Bronchial epithelial cell (primary cell): ENCODE results near the gene ALPI. TPM values are rescaled to one million over a fixed set of nuclear protein-coding genes. Genes with fewer than 3 reads are reported as not detected.
"Not testable (repeated sequence)": the region's sequence is repeated elsewhere in the genome, so short reads cannot be mapped to it uniquely, and the experiment has no call there.

Experiments
- DNase-seq: peaks from one replicate; pipeline ENCODE4 v3.0.0-alpha.2; 2010; ENCODE audit warnings: low read depth
- FAIRE-seq: peaks from 2 replicates; lab custom pipeline; 2011; peaks lifted over from hg19 to GRCh38; lab: Jason Lieb, UNC
- H3K27me3 ChIP-seq: 2 replicates; pipeline ENCODE4 v1.5.1; 2011; ENCODE audit warnings: low read length; ENCODE audit not compliant: control insufficient read depth, insufficient read depth
- H3K36me3 ChIP-seq: 2 replicates; pipeline ENCODE4 v1.5.1; 2011; ENCODE audit warnings: low read length; ENCODE audit not compliant: control insufficient read depth, insufficient read depth
- H3K4me3 ChIP-seq: 2 replicates; pipeline ENCODE4 v1.5.1; 2011; ENCODE audit warnings: mild to moderate bottlenecking, low read depth, low read length, control low read depth
- total RNA-seq: library from RNA; depleted of rRNA; stranded (reverse); fragments of >200 nt; gene quantifications from 2 replicates; pipeline ENCODE4 v1.2.1, GENCODE V29; 2014
- TF ChIP-seq, protein P1 (sequence below): IDR thresholded peaks from 2 replicates; pipeline ENCODE4 v1.5.1; 2011; ENCODE audit warnings: mild to moderate bottlenecking, moderate library complexity, low read length, control low read depth, inconsistent platforms; ENCODE audit not compliant: insufficient read depth, severe bottlenecking

ALPI gene
- total RNA-seq, result not detected in 2 replicates

DNA sequence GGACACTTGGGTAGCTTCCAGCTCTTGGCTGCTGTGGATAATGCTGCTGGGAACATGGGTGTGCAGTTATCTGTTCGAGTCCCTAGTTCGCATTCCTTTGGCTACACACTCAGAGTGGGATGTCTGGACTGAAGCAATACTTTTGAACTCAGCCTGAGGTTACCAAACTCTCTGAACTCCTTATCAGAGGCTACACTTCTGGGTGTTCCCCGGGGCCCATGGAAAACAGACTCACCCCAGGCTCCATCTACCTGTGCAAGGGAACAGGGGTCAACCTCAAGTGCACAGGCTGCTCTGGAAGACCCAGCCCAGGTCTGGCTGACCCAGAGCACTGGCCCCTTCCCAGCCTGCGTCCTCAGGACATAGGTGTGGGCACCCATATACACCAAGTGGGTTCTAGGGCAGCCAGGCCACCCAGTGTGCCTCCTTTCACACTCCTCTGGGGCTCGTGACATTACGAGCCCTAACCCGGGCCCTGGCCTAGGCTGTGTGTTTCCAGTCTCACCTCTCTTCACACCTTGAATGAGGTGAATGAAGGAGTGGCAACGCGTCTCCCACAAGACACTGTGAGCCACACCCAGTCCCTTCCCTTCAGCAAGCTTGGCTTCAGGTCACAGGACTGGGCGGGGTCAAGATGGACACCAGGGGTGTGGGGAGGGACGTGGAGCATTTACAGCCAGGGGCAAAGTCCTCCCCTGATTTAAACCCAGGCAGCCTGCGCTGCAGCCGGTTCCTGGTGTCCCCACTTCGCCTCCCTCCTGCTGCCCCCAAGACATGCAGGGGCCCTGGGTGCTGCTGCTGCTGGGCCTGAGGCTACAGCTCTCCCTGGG, at the start of gene ALPI:
Gene ALPI, plus strand, starts transcription at position 728 of the 830 bp plus-strand sequence. Its CDS starts 47 bp downstream, at position 775.
- DNase-seq (no peak), FAIRE-seq (peak; percentile 40)
- Histone ChIP-seq H3K4me3 (no peak within 1 kb of the TSS), H3K27me3 (peaks cover 1% of the 10 kb centered on the region), H3K36me3 (no peaks in the 10 kb centered on the region)
- TF ChIP-seq, protein P1, sequence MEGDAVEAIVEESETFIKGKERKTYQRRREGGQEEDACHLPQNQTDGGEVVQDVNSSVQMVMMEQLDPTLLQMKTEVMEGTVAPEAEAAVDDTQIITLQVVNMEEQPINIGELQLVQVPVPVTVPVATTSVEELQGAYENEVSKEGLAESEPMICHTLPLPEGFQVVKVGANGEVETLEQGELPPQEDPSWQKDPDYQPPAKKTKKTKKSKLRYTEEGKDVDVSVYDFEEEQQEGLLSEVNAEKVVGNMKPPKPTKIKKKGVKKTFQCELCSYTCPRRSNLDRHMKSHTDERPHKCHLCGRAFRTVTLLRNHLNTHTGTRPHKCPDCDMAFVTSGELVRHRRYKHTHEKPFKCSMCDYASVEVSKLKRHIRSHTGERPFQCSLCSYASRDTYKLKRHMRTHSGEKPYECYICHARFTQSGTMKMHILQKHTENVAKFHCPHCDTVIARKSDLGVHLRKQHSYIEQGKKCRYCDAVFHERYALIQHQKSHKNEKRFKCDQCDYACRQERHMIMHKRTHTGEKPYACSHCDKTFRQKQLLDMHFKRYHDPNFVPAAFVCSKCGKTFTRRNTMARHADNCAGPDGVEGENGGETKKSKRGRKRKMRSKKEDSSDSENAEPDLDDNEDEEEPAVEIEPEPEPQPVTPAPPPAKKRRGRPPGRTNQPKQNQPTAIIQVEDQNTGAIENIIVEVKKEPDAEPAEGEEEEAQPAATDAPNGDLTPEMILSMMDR, result no peak

DNA sequence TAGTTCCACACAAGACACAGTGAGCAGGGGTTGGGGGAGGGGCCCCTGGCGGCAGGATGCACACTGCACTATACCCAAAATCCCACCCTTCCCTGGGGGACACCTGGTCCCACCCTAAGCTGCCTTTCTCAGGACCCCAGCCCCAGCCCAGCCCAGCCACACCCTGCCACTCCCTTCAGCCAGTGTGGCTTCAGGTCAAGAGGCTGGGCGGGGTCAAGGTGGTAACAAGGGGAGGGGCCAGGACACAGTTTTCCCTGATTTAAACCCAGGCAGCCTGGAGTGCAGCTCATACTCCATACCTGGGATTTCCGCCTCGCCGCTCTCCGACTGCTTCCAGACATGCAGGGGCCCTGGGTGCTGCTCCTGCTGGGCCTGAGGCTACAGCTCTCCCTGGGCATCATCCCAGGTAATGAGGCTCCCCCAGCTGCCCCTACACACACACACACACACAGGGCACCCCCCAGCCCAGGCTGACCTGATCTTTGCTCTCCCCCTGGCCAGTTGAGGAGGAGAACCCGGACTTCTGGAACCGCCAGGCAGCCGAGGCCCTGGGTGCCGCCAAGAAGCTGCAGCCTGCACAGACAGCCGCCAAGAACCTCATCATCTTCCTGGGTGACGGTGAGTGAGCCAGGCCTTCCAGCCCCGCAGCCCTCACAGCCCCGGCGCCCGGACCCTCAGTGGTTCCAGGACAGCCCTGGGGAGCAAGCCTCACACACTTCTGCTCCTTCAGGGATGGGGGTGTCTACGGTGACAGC, 49.2 kb upstream of the ALPI start, which contains the start of gene ALPG:
Gene ALPG, plus strand, starts transcription at position 289 of the 755 bp plus-strand sequence. Its CDS starts 51 bp downstream, at position 340.
- no peaks in the 10 kb centered on the region for H3K36me3 ChIP-seq
- DNase-seq (no peak), FAIRE-seq (no peak)
- peaks cover 2% of the 10 kb centered on the region for H3K27me3 ChIP-seq
- H3K4me3 ChIP-seq, result no peak within 1 kb of the TSS
- TF ChIP-seq, protein P1, result no peak

DNA sequence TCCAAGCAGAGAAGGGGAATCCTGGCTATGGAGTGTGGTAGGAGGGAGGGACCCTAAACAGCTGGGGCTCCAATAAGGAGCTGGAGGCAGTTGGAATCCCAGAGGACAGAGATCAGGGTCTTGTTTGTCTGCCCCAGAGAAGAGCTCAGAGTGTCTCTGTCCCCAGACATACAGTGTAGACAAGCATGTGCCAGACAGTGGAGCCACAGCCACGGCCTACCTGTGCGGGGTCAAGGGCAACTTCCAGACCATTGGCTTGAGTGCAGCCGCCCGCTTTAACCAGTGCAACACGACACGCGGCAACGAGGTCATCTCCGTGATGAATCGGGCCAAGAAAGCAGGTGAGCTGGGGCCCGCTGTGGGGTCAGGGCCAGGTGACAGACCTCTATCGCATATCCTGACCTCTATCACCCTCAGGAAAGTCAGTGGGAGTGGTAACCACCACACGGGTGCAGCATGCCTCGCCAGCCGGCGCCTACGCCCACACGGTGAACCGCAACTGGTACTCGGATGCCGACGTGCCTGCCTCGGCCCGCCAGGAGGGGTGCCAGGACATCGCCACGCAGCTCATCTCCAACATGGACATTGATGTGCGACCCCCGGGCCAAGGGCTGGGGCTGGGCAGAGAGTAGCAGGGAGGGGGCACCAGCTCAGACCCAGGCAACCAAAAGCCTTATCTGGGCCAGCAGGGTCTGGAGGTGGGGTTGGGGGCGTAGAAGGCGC, 48.4 kb upstream of the ALPI start:
- H3K36me3 ChIP-seq, H3K4me3 ChIP-seq, DNase-seq, FAIRE-seq, H3K27me3 ChIP-seq: not testable (repeated sequence)

DNA sequence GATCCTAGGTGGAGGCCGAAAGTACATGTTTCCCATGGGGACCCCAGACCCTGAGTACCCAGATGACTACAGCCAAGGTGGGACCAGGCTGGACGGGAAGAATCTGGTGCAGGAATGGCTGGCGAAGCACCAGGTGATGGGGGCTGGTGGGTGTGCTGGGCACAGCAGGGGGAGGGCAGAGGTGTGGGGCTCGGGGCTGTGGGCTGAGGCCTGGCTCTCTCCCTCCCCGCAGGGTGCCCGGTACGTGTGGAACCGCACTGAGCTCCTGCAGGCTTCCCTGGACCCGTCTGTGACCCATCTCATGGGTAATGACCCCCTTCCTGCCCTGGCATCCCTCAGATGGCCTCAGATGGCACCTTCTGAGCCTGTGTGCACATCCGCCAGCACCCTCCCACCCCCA, 47.7 kb upstream of the ALPI start:
- not testable (repeated sequence) for FAIRE-seq, H3K27me3 ChIP-seq, DNase-seq, H3K36me3 ChIP-seq, H3K4me3 ChIP-seq

DNA sequence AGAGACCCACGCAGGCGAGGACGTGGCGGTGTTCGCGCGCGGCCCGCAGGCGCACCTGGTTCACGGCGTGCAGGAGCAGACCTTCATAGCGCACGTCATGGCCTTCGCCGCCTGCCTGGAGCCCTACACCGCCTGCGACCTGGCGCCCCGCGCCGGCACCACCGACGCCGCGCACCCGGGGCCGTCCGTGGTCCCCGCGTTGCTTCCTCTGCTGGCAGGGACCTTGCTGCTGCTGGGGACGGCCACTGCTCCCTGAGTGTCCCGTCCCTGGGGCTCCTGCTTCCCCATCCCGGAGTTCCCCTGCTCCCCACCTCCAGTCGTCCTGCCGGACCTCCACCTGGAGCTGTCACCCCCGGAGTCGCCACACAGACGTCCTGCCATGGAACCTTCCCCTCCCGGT, 46.3 kb upstream of the ALPI start:
- not testable (repeated sequence) for DNase-seq, H3K4me3 ChIP-seq, H3K36me3 ChIP-seq, H3K27me3 ChIP-seq, FAIRE-seq

DNA sequence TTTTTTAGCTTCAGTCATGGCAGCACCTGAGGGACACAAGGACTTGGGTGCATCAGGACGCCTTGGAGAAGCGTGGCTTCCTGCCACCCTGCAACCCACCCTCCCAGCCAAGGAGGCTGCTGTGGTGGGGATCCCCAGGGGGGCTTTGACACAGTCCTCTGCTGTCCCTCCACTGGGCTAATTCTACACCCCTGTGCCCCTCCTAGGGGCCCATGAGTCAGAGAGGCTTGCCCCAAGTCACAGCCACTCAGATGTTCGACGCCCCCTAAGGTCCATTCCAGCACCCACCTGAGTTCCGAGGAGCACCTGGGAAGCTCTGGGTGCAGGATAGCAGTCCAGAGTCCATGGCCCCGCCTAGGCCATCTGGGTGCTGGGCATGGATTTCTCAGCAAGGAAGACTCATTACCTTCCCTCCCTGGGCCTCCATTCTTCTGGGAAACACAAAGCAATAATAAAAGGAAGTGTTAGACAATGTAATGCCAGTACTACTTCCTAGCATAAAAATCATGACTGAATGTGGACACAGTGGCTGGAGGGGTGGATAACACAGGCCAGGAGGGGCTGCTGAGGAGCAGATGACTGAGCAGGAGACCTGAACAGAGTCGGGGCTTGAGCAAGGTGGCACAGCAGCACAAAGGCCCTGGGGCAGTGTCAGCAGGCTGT, 45.6 kb upstream of the ALPI start:
- peaks cover 4% of the 10 kb centered on the region for H3K27me3 ChIP-seq
- DNase-seq, result no peak
- TF ChIP-seq, protein P1, result no peak
- no peak overlapping the region for H3K4me3 ChIP-seq
- H3K36me3 ChIP-seq, result no peaks in the 10 kb centered on the region
- FAIRE-seq, result no peak
